Chondrocyte (in vitro differentiated cells): ENCODE measurements around the gene IARS2. TPM values are rescaled to one million over a fixed set of nuclear protein-coding genes. Genes with fewer than 3 reads are reported as not detected.
"Not testable (repeated sequence)": the region's sequence is repeated elsewhere in the genome, so short reads cannot be mapped to it uniquely, and the experiment has no call there.

Experiments used
- DNase-seq: peaks from one replicate; pipeline ENCODE4 v3.0.0; 2021; ENCODE audit warnings: mixed read lengths, low spot score
- H3K27ac Mint-ChIP-seq: one replicate; pipeline ENCODE4 v1.8.0; 2021; ENCODE audit warnings: mild to moderate bottlenecking, moderate library complexity, mixed read lengths; ENCODE audit not compliant: unreplicated experiment
- H3K27me3 Mint-ChIP-seq: 2 replicates; pipeline ENCODE4 v1.8.0; 2021; ENCODE audit warnings: low read depth, mixed read lengths
- H3K36me3 Mint-ChIP-seq: 2 replicates; pipeline ENCODE4 v1.8.0; 2021; ENCODE audit warnings: low read depth, mixed read lengths
- H3K4me1 Mint-ChIP-seq: 2 replicates; pipeline ENCODE4 v1.8.0; 2021; ENCODE audit warnings: low read depth, mild to moderate bottlenecking, mixed read lengths
- H3K4me3 Mint-ChIP-seq: one replicate; pipeline ENCODE4 v1.8.0; 2021; ENCODE audit warnings: mild to moderate bottlenecking, moderate library complexity, mixed read lengths; ENCODE audit not compliant: unreplicated experiment
- H3K9me3 Mint-ChIP-seq: 2 replicates; pipeline ENCODE4 v1.8.0; 2021; ENCODE audit warnings: low read depth, mixed read lengths
- total RNA-seq: library from RNA; stranded (reverse); gene quantifications from 3 replicates; pipeline ENCODE4 v1.2.1, GENCODE V29; 2021
- TF ChIP-seq, protein P1 (sequence below): fragments of 200-600 bp; sonication (generic); IDR thresholded peaks from 2 replicates; pipeline ENCODE4 v1.5.0; 2021; ENCODE audit warnings: antibody characterized with exemption, mild to moderate bottlenecking, moderate library complexity

The IARS2 gene
- total RNA-seq, 1 donor from 2014 or later, result 64.9 TPM

DNA sequence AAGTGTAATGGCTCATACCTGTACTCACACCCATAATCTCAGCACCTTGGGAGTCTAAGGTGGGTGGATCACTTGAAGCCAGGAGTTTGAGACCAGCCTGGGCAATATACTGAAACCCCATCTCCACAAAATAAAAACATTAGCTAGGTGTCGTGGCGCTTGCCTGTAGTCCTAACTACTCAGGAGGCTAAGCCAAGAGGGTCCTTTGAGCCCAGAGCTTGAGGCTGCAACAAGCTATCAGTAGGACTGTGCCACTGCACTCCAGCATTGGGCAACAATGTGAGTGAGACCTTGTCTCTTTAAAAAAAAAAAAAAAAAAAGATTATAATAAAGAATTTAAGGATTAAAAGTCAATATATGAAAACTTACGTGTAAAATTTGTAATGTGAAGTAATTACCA is 16.0 kb upstream of the IARS2 start:
- TF ChIP-seq, protein P1, sequence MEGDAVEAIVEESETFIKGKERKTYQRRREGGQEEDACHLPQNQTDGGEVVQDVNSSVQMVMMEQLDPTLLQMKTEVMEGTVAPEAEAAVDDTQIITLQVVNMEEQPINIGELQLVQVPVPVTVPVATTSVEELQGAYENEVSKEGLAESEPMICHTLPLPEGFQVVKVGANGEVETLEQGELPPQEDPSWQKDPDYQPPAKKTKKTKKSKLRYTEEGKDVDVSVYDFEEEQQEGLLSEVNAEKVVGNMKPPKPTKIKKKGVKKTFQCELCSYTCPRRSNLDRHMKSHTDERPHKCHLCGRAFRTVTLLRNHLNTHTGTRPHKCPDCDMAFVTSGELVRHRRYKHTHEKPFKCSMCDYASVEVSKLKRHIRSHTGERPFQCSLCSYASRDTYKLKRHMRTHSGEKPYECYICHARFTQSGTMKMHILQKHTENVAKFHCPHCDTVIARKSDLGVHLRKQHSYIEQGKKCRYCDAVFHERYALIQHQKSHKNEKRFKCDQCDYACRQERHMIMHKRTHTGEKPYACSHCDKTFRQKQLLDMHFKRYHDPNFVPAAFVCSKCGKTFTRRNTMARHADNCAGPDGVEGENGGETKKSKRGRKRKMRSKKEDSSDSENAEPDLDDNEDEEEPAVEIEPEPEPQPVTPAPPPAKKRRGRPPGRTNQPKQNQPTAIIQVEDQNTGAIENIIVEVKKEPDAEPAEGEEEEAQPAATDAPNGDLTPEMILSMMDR, result no peak
- no peaks in the 10 kb centered on the region for H3K27me3 Mint-ChIP-seq
- H3K4me1 Mint-ChIP-seq, result peaks cover 5% of the 10 kb centered on the region
- H3K36me3 Mint-ChIP-seq, result peaks cover 2% of the 10 kb centered on the region
- no peaks in the 10 kb centered on the region for H3K9me3 Mint-ChIP-seq
- no peak for DNase-seq
- no peak overlapping the region for H3K27ac Mint-ChIP-seq
- H3K4me3 Mint-ChIP-seq, result no peak overlapping the region

DNA sequence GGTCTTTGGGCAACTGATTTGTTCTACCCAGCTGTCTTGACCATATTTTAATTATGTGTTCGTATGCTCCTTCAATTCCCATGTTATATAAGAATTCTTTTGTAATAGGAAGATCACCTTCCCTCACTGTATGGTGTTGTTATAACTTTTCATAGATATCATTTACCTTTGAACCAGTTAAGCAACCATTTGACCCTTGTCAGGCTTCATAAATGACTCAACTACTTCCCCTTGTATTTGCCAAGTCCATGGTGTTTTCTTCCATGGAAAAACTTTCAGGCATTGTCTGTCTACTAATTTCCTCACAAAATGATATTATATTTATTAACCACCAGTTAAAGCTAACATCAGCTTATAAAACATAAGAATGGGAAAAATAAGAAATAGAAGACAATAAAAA is 9.5 kb upstream of the IARS2 start:
- Mint-ChIP-seq H3K36me3 (peaks cover 2% of the 10 kb centered on the region), H3K4me3 (no peak overlapping the region), H3K27ac (no peak overlapping the region), H3K27me3 (no peaks in the 10 kb centered on the region), H3K9me3 (no peaks in the 10 kb centered on the region), H3K4me1 (peaks cover 5% of the 10 kb centered on the region)
- TF ChIP-seq, protein P1, result no peak
- DNase-seq, result no peak

DNA sequence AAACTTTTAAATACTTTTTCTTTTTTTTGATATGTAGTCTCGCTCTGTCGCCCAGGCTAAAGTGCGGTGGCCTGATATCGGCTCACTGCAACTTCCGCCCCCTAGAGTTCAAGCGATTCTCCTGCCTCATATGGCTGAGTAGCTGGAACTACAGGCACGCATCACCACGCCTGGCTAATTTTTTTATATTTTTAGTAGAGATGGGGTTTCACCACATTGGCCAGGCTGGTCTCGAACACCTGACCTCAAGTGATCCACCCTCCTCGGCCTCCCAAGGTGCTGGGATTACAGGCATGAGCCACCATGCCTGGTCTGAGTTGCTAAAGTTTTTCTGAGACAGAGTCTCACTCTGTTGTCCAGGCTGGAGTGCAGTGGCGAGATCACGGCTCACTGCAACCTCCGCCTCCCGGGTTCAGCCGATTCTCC is 7.7 kb upstream of the IARS2 start:
- H3K27me3 Mint-ChIP-seq, H3K9me3 Mint-ChIP-seq, H3K27ac Mint-ChIP-seq, H3K4me3 Mint-ChIP-seq, DNase-seq, H3K36me3 Mint-ChIP-seq: not testable (repeated sequence)
- H3K4me1 Mint-ChIP-seq, result peaks cover 15% of the 10 kb centered on the region
- TF ChIP-seq, protein P1, result peak; percentile 39

DNA sequence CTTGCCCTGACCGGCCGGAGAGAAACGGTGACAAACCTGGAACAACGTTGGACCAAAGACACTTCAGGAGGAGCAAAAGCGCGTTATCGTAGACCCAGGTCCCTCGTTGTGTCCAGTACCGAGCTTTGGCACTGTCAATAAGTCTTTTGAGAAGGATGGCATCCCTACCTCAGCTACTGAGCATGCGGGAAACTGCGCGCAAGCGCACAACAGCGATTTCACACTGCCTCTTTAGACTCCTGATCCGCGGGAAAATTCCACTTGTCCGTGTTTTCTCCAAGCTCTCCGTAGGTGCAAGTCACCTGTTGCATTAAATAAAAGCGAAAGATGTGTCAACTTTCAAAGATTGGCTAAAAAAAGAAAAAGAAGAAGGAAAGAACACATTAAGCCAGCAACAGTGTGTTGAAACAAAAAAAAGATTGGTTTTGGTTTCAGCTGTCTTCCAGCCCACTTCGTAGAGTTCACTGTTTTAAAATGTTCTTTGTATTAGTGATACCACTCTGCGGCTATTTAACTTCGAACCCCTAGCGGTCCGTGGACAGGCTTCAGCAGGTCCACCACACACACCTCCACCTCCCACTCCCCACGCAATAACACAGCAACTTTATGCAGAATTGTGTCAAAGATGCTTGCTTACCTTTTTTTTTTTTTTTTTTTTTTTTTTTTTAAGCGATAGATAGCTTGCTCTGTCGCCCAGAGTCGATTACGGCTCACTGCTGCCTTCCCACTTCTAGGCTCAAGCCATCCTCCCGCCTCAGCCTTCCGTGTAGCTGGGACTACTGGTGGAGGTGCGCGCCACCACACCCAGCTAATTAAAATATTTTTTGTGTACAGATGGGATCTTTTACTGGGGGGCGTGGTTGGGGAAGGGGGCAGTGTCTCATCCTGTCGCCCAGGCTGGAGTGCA is 4.0 kb upstream of the IARS2 start, which contains the start of gene BPNT1:
Gene BPNT1, minus strand, starts transcription at position 139 of the 907 bp plus-strand sequence. CDS start 9,942 bp downstream, outside the sequence.
- Mint-ChIP-seq H3K9me3 (no peaks in the 10 kb centered on the region), H3K27me3 (no peaks in the 10 kb centered on the region), H3K27ac (peak within 1 kb of the TSS; percentile 71), H3K4me3 (peak within 1 kb of the TSS; percentile 91), H3K4me1 (peaks cover 19% of the 10 kb centered on the region), H3K36me3 (no peaks in the 10 kb centered on the region)
- TF ChIP-seq, protein P1, result peak; percentile 22
- DNase-seq, result peak; percentile 96

DNA sequence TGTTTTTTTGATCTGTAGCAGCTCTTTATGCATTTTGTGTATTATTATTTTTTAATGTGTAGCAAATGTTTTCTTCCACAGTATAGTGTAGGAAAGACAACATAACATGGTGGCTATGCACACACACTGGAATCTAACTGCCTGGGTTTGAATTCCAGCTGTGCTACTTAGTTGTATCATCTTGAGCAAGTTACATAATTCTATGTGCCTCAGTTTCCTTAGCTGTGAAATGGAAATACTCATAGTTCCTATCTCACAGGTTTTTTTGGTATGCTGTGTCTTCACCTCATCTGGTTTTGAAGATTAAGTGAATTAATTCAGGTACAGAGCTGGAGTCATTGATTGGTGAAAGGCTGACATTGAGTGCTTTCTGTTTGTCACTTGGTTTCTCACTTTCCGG is 1.2 kb upstream of the IARS2 start:
- TF ChIP-seq, protein P1, result no peak
- no peak overlapping the region for H3K4me3 Mint-ChIP-seq
- no peak overlapping the region for H3K27ac Mint-ChIP-seq
- peaks cover 3% of the 10 kb centered on the region for H3K36me3 Mint-ChIP-seq
- H3K9me3 Mint-ChIP-seq, result no peaks in the 10 kb centered on the region
- H3K4me1 Mint-ChIP-seq, result peaks cover 30% of the 10 kb centered on the region
- DNase-seq, result no peak
- no peaks in the 10 kb centered on the region for H3K27me3 Mint-ChIP-seq
